B cell (primary cell): ENCODE data around the gene NFIC.

Experiments used
- EZH2 ChIP-seq: IDR thresholded peaks from 2 replicates; pipeline ENCODE4 v1.6.1; 2012; ENCODE audit warnings: borderline replicate concordance, low read depth, mild to moderate bottlenecking, moderate library complexity, low read length; ENCODE audit not compliant: insufficient read depth, poor library complexity, severe bottlenecking
- TF ChIP-seq, protein P1 (sequence below): fragments of 200-600 bp; IDR thresholded peaks from one replicate; pipeline ENCODE4 v1.8.0; 2022; ENCODE audit warnings: antibody characterized with exemption, mild to moderate bottlenecking

DNA sequence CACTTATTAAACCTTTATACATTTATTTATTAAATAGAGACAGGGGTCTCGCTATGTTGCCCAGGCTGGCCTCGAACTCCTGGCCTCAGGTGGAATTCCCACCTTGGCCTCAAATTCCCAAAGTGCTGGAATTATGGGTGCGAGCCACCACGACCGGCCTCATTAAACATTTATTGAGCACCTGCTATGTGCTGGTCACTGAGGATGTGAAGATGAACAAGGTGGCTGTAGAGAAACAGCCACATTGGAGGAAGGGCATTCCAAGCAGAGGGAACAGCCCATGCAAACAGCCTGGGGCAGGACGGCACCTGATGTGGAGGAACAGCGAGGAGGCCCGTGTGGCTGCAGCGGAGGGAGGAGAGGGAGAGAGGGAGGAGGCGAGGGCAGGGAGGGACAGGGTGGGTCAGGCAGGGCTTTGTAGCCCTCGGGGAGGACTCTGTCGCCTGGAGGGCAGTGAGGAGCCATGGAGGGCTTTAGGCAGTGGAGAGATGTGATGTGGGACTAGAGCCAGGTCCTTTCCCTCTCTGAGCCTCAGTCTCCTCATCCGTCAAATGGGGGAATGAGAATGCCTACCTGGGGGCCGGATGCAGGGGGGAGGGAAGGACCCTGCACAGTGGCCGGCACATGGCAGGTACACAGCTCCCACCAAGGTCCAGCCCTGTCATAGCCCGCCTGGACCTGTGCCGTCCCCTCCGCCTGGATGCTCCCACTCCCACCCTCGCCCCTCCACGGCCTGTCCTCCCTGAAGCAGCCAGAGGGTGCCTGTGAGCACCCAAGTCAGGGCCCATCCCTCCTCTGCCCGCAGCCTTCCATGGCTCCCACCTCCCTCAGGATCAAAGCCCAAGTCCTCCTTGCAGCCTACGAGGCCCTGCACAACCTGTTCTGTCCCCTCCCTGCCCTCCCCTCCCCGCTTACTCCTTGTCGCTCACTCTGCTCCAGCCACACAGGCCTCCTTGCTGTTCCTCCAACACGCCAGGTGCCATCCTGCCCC lies 21.5 kb upstream of the NFIC start:
- TF ChIP-seq, protein P1, sequence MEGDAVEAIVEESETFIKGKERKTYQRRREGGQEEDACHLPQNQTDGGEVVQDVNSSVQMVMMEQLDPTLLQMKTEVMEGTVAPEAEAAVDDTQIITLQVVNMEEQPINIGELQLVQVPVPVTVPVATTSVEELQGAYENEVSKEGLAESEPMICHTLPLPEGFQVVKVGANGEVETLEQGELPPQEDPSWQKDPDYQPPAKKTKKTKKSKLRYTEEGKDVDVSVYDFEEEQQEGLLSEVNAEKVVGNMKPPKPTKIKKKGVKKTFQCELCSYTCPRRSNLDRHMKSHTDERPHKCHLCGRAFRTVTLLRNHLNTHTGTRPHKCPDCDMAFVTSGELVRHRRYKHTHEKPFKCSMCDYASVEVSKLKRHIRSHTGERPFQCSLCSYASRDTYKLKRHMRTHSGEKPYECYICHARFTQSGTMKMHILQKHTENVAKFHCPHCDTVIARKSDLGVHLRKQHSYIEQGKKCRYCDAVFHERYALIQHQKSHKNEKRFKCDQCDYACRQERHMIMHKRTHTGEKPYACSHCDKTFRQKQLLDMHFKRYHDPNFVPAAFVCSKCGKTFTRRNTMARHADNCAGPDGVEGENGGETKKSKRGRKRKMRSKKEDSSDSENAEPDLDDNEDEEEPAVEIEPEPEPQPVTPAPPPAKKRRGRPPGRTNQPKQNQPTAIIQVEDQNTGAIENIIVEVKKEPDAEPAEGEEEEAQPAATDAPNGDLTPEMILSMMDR, result no peak
- no peak for TF ChIP-seq EZH2
